Midbrain (tissue), 1 donor: ENCODE data around the gene MTA1.

Source experiments
- DNase-seq: peaks from one replicate; lab custom pipeline; 2025; lab: John Stamatoyannopoulos, UW

The MTA1 gene

GRCh38 chr14:105476831-105477659 lies 57.4 kb downstream of the MTA1 start:
- no peak for DNase-seq

- DNase-seq, result no peak
Measured at GRCh38 chr14:105477660-105478397, 58.2 kb downstream of the MTA1 start.

GRCh38 chr14:105478398-105479251 lies 59.0 kb downstream of the MTA1 start:
- DNase-seq, result no peak

GRCh38 chr14:105479431-105480158 lies 60.0 kb downstream of the MTA1 start:
- DNase-seq, result no peak

- no peak for DNase-seq
Measured at GRCh38 chr14:105480199-105480746, 60.6 kb downstream of the MTA1 start.

DNA sequence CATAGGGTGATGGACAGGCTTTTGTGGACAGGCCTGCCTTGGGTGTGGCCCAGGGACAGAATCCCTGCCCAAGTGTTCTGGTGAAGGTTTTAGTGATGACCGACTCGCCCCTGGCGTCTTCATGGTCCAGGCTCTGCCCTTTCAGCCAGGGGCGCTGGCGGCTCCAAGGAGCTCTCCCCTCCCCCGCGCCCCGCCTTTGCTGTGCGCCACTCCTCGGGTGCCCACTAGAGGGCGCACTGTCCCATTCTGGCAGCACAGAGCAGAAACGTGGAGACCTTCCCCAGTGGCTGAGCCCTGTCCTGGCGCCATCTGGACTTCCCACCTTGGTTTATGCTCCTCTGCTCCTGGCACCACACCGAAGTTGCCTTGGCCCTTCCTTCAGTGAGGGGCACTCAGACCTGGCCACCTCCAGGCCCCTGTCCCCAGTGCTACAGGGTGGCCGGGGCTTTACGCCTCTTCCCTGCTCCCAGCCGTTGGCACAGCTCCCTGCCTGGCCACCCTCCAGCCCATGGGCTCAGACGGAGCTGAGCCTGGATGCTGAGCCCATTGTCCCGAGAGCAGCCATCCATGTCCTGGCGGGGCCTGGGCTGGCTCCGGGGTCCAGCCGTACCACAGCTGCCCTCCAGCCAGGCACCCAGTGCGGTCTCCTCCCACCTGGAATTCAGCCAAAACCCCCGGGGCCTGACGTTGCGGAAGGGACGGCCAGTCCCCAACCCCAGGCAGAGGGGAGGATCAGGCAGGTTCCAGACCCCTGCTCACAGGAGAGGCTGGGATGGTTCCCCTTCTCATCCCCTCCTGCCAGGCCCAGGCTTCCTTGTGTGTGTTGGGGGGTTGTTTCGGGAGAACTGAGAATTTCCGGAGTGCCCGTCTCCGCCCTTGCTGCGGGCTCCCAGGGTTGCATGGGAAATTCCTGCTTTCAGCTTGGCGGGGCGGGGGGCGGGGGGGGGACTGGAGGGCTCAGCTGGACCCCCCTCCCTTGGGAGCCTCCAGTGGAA lies 61.5 kb downstream of the MTA1 start:
- DNase-seq, result peak; percentile 93

DNA sequence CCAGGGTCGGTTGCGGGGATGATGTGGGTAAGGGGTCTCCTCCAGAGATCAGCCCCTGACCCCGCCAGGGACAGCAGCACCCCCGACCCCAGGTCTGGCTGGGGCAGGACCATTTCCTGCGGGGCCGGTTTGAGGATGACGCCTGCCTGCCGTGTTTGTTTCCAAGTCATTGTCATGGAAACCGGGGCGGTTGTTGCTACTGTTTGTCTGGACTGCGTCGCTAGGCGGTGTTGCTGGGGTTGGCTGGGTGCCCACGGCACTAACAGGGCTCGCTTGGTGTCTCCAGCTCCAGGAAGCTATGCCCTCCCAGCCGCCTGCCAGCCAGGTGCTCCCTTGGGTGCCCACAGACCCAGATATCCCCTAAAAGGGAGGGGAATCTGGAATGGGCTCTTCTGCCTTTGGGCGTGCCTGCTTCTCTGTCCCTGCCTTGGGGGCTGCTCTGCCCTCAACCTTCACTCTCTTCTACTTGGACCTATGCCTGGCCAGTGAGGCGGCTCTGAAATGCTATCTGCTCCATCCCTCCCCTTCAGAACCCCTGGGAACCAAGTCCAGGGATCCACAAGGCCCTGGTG lies 62.3 kb downstream of the MTA1 start:
- DNase-seq, result peak; percentile 77

DNA sequence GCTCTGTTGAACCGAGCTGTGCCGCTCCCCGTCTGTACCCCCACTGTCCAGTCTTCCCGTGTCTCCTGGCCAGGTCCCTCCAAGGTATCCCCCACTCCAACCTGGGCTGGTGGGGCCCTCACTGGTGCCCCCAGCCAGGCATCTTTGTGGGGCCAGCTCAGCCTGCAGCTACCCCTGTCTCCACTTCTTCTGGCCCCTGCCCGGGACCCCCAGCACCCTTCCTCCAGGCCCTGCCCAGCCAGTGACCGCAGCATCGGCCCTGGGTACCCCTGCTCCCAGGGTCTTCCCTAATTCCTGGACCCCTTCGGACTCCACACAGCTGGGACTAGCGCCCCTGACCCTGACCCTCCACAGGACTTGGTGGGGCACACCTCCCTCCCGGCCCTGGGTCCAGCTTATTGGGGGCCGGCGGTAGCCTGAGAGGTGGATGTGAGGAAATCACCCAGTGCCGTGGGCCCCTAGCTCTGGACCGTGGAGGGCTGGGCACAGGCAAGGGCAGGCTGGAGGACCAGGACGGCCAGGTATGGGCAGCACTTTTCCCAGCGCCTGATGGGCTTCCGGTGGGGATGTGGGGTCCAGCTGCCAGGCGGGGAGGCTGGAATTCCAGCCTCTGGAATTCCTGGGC lies 63.0 kb downstream of the MTA1 start:
- no peak for DNase-seq

- no peak for DNase-seq
Measured at GRCh38 chr14:105483300-105484068, 63.9 kb downstream of the MTA1 start.

GRCh38 chr14:105484069-105484996 lies 64.7 kb downstream of the MTA1 start:
- no peak for DNase-seq

DNA sequence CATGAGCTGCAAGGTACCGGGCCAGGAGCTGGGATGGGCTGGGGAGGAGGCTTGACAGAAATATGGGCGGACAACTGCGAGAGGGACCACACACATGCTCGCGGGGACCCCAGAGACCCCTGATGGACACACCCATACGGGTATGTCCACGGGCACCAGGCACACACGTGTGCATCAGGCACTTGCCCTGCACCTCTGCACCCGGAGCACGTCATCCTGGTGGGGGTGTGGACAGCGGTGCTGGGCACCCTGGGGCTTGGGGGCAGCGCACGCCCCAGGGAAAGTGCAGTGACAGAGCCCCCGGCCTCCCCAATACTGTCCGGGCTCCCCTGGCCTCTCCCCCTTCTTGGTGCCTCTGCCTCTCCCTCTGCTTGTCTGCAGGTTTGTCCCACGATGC lies 65.4 kb downstream of the MTA1 start:
- no peak for DNase-seq

DNA sequence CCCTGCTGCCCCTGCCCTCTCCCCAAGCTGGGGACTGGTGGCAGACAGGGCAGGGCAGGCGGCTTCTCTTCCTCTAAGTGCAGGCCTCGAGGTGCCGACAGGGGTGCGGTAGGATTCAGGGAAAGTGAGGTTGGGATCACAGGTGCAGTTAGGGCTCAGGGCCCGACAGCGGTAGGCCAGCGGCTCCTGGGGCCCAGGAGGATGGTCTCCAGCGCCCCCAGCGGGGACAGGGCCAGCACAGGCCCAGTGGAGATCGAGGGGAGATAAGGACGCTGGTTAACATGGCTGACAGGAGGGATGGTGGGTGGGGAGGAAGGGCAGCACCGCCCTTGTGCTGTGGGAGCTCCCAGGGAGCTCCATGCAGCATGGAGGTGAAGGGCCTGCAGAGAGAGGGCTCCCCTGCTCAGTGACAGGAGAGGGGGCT lies 66.1 kb downstream of the MTA1 start:
- DNase-seq, result no peak

DNA sequence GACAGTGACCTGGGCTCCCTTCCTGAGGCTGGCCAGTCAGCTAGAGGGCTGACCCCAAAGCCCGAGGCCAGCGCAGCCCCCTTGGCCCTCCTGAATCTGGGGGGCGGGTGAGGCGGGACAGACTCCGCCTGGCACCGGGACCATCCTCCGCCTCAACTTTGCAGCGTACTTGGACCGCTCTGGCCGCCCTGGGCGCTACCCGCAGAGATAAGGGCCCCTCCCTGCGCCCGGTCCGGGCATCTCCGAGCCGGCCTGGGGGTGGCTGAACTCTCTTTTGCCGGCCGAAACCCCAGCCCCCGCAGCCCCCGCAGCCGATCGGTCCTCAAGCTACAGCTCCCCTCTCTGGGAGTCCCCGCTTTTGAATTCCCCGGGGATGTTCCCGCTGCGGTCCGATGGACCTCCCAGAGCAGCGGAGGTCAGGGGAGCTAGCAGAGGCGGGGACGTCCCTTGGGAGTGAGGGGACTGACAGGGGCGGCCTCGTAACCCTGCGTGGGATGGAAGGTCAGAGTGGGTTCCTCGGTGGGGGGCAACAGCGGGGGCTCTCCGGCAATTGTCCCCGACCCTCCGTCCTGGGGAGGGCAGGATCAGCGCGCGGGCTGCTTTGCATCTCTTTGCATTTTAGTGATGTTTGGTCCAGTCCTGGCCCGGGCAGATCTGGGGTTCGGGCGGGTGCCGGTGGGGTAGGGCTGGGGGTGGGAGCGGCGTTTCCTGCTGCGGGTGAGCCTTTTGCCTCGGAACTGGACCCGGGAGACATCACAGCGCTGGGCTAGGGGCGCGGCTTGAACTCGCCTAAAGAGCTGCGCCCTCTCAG lies 66.7 kb downstream of the MTA1 start, which contains the start of gene CRIP1:
Gene CRIP1 (plus strand): TSS at position 724 of the 811 bp plus-strand sequence. CDS start 374 bp downstream, outside the sequence.
- DNase-seq, result no peak

DNA sequence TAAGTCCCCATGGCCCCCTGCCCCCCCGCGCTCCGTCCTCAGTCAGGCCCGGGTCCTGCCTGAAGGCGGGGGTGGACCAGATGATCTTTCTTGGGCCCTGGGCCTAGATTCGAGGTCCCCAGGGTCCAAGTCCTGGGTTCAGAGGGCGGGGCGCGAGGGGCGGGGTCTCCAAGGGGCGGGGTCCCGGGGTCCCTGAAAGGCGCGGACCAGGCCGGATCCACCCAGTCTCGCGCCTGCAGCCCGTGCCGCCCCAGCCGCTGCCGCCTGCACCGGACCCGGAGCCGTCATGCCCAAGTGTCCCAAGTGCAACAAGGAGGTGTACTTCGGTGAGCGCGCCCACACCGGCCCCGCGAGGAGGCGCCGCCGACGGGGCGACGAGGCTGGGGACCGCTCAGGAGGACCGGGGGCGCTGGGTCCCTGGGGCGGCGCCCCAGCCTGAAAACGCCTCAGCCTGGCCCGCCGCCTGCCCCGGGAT lies 67.4 kb downstream of the MTA1 start:
- no peak for DNase-seq

DNA sequence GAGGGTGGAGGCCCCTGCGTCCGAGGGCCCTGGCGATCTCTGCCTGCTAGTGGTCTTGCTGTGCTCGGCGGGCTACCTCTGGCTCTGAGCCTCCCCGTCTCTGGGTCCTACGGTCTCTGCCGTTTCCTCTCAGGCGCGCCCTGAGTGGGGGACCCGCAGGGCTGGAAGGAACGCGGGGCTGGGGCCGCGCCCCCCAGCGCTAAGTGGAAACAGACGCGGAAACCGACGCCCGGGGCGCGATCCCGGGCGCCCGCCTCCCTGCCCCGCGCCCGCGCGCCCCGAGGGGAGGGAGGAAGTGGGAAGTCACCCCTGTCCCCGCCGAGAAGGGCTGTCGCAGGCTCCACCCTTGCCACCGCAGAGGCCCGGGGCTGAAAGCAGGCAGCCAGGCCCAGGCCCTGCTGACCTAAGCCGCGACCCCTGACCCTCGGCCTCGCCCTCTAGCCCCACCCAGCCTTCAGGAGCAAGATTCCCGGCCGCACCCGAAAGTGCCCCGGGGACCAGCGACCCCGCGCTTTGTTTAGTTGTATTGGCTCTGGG lies 67.9 kb downstream of the MTA1 start:
- no peak for DNase-seq
